ENCODE measurements around the gene PIERCE2. TPM values are rescaled to one million over a fixed set of nuclear protein-coding genes. Genes with fewer than 3 reads are reported as not detected.

Gene PIERCE2
- total RNA-seq, 4 donors from 2014 or later: 1.5 to 4.1 (median 2.0) TPM; not detected in 1

GRCh38 chr15:55402707-55403106 lies 5.6 kb upstream of the PIERCE2 start:
- TF ChIP-seq, protein P1, sequence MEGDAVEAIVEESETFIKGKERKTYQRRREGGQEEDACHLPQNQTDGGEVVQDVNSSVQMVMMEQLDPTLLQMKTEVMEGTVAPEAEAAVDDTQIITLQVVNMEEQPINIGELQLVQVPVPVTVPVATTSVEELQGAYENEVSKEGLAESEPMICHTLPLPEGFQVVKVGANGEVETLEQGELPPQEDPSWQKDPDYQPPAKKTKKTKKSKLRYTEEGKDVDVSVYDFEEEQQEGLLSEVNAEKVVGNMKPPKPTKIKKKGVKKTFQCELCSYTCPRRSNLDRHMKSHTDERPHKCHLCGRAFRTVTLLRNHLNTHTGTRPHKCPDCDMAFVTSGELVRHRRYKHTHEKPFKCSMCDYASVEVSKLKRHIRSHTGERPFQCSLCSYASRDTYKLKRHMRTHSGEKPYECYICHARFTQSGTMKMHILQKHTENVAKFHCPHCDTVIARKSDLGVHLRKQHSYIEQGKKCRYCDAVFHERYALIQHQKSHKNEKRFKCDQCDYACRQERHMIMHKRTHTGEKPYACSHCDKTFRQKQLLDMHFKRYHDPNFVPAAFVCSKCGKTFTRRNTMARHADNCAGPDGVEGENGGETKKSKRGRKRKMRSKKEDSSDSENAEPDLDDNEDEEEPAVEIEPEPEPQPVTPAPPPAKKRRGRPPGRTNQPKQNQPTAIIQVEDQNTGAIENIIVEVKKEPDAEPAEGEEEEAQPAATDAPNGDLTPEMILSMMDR (IDR thresholded peaks at IDR 0.05; ENCODE audit: low read depth): no peak

DNA sequence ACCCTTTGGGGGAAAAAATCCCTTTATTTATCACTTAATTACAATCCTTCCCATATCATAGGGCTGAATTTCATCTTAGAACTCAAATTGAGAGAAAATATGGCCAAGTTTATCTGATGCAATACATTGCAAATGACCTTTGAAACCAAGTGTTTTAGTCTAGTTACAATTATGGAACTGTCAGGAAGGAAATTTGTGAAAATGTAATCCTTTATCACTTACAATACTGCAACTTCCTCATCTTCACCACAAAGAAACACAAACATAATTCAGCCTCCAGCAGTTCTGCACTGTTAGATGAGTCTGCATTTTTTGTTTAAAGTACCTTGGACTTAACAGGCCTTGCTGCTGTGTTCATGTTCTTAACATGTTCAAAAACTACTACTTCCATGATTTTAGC lies 4.8 kb upstream of the PIERCE2 start:
- TF ChIP-seq, protein P1 (IDR thresholded peaks at IDR 0.05; ENCODE audit: low read depth): no peak

DNA sequence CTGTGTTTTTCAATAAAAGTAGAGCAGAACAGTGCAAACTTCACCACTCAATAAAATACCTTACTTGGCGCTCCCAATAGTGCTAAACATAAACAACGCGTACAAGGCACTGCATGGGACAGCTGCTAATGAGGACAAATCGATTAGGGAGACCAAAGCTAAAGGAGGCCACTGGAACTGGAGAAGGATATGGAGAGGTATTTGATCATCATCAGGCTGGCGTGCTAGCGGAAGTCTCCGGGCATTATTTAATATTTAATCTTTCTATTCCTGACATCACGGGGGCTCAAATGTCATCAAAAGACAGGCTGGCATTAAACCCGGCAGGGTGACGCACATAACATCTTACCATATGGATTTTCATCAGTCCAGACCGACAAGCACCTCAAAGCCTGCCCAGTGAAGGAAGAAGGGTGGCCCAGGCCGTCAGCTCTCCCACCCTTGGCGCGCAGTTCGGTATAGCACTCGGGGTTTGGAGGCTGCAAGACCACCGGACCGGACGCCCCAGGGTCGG lies 740 bp upstream of the PIERCE2 start:
- TF ChIP-seq, protein P1 (IDR thresholded peaks at IDR 0.05; ENCODE audit: low read depth): no peak

DNA sequence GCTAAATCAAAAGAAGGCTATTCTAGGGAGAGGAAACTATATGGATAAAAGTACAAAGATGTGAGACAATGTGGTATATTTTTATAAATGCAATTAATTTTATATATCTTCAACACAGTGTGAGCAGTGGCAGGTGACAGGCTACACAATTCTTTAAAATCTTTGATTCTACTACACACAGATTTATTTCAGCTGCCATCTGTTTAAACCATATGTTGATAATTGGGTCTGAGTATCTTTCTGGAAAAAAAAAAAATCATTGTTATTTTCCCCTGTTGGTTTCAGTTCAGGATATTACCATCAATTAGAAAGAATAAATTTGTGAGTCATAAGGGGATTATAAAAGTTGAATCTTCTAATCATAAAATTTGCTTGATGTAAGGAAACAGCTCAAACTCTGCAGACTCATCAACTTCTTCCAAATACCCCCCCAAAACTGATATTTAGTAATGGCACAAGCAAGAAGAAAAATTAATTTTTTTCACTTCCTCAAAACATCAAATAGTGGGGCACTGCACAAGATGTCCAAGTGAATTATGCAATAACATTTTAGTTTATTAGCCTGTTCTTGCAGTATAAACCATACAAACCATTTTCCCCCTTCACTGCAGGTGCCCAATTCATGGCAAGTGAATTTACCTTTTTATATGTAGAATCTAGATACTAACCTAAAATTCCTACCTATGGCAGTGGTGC lies 12.0 kb downstream of the PIERCE2 start:
- TF ChIP-seq, protein P1 (IDR thresholded peaks at IDR 0.05; ENCODE audit: low read depth): no peak

- TF ChIP-seq, protein P1 (IDR thresholded peaks at IDR 0.05; ENCODE audit: low read depth): no peak
Observed at GRCh38 chr15:55422089-55422488, 13.8 kb downstream of the PIERCE2 start.

GRCh38 chr15:55434989-55435825 lies 26.9 kb downstream of the PIERCE2 start:
- TF ChIP-seq, protein P1 (IDR thresholded peaks at IDR 0.05; ENCODE audit: low read depth): no peak

- TF ChIP-seq, protein P1 (IDR thresholded peaks at IDR 0.05; ENCODE audit: low read depth): no peak
Observed at GRCh38 chr15:55457401-55458022, 49.2 kb downstream of the PIERCE2 start.
